ENCODE data around the gene COMMD9. TPM values are rescaled to one million over a fixed set of nuclear protein-coding genes. Genes with fewer than 3 reads are reported as not detected.

COMMD9 gene
- total and polyA plus RNA-seq, 4 donors = 22.9 to 50.8 (median 28.3) TPM

DNA sequence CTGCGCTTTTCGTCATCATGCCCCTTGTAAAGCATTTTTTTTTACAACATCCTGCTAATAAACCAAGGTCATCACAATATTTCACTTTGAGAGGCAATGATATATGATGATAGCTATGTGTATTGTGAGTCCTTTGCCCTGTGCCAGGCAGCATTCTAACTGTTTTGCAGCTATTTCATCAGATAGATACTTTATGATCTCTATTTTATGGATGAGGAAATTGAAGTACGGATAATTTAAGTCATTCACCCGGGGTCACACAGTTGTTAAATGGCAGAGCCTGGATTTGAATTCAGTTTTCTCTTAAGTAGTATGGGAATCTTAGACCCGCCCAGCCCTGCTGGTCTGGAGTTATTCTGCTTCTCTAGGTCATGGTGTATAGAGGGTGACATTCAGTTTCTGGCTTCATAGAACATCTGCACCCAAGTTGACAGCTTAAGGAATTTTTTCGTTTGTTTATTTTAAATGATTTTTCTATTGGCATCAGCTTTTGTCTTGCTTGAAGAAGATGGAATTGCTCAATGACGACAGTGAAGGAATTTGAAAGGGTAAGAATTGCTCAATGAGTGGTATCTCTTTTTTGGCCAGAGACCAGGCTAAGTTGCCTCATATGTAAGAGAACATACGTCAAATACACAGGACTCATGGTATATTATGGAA is 7.8 kb upstream of the COMMD9 start:
- TF ChIP-seq, protein P1, sequence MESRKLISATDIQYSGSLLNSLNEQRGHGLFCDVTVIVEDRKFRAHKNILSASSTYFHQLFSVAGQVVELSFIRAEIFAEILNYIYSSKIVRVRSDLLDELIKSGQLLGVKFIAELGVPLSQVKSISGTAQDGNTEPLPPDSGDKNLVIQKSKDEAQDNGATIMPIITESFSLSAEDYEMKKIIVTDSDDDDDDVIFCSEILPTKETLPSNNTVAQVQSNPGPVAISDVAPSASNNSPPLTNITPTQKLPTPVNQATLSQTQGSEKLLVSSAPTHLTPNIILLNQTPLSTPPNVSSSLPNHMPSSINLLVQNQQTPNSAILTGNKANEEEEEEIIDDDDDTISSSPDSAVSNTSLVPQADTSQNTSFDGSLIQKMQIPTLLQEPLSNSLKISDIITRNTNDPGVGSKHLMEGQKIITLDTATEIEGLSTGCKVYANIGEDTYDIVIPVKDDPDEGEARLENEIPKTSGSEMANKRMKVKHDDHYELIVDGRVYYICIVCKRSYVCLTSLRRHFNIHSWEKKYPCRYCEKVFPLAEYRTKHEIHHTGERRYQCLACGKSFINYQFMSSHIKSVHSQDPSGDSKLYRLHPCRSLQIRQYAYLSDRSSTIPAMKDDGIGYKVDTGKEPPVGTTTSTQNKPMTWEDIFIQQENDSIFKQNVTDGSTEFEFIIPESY (IDR thresholded peaks at IDR 0.05) = no peak
- TF ChIP-seq NR2F2 (IDR thresholded peaks at IDR 0.05) (no peak), TAF1 (conservative IDR thresholded peaks at IDR 0.05) (no peak), FOXA1 (IDR thresholded peaks at IDR 0.05) (no peak)
- H3K36me3 ChIP-seq (ENCODE audit: control insufficient read depth in 4 of 4, insufficient read depth in 3 of 4, low read depth in 1 of 4, low read length in 3 of 4) = no peaks in the 10 kb centered on the region
- peaks cover 0 to 4% (median 0%) of the 10 kb centered on the region in 4 donors for H3K4me1 ChIP-seq (ENCODE audit: control insufficient read depth in 4 of 4, insufficient read depth in 4 of 4, low read length in 3 of 4)
- no peak overlapping the region for H3K4me3 ChIP-seq (ENCODE audit: low read depth in 1 of 3, low read length in 3 of 3)
- no peaks in the 10 kb centered on the region for H3K27me3 ChIP-seq (ENCODE audit: control insufficient read depth in 4 of 4, insufficient read depth in 4 of 4, low read length in 3 of 4)
- no peak for DNase-seq (ENCODE audit: low spot score)
- H3K27ac ChIP-seq (ENCODE audit: low read depth in 1 of 2, low read length in 2 of 2) = no peak overlapping the region
- whole genome bisulfite sequencing = 72% methylated on average over 8 of the region's 8 CpGs
- no peaks in the 10 kb centered on the region for H3K9me3 ChIP-seq (ENCODE audit: control insufficient read depth in 4 of 4, low read length in 3 of 4)
- no peak overlapping the region for H3K9ac ChIP-seq (ENCODE audit: low read depth in 1 of 2, low read length in 2 of 2)

DNA sequence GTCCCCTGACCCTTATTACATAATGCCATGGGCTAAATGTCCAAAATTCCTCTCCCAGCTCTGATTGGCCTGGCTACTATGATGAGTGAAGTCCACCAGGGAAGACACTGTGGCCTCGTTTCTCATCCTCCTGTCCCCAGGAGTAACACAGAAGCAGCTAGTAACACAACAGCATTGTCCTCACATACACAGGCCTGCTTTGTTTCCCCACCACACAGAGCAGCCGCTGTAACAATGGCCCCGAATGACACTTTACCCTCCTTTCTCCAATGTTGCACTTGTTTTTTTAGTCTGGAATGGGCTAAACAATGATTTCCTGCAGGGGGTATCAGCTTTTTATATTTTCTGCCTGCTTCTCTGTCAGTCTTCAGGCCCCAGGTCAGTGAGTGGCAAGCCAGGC is 6.7 kb upstream of the COMMD9 start, which contains the start of gene PRR5L:
TSS of gene PRR5L (plus strand) at position 363 of the 400 bp plus-strand sequence. CDS start 104,834 bp downstream, outside the sequence.
- WGBS = 79% methylated on average over 3 of the region's 3 CpGs
- no peak for TF ChIP-seq JUND (IDR thresholded peaks at IDR 0.05)
- TF ChIP-seq, protein P2, sequence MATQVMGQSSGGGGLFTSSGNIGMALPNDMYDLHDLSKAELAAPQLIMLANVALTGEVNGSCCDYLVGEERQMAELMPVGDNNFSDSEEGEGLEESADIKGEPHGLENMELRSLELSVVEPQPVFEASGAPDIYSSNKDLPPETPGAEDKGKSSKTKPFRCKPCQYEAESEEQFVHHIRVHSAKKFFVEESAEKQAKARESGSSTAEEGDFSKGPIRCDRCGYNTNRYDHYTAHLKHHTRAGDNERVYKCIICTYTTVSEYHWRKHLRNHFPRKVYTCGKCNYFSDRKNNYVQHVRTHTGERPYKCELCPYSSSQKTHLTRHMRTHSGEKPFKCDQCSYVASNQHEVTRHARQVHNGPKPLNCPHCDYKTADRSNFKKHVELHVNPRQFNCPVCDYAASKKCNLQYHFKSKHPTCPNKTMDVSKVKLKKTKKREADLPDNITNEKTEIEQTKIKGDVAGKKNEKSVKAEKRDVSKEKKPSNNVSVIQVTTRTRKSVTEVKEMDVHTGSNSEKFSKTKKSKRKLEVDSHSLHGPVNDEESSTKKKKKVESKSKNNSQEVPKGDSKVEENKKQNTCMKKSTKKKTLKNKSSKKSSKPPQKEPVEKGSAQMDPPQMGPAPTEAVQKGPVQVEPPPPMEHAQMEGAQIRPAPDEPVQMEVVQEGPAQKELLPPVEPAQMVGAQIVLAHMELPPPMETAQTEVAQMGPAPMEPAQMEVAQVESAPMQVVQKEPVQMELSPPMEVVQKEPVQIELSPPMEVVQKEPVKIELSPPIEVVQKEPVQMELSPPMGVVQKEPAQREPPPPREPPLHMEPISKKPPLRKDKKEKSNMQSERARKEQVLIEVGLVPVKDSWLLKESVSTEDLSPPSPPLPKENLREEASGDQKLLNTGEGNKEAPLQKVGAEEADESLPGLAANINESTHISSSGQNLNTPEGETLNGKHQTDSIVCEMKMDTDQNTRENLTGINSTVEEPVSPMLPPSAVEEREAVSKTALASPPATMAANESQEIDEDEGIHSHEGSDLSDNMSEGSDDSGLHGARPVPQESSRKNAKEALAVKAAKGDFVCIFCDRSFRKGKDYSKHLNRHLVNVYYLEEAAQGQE (IDR thresholded peaks at IDR 0.05) = no peak
- no peak for TF ChIP-seq YY1 (IDR thresholded peaks at IDR 0.05)
- TF ChIP-seq EGR1 (IDR thresholded peaks at IDR 0.05; ENCODE audit: low read depth in 2 of 2) = no peak
- TF ChIP-seq, protein P3, sequence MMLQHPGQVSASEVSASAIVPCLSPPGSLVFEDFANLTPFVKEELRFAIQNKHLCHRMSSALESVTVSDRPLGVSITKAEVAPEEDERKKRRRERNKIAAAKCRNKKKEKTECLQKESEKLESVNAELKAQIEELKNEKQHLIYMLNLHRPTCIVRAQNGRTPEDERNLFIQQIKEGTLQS (IDR thresholded peaks at IDR 0.05) = no peak
- no peak for TF ChIP-seq HNF4A (conservative IDR thresholded peaks at IDR 0.05)
- TF ChIP-seq, protein P4, sequence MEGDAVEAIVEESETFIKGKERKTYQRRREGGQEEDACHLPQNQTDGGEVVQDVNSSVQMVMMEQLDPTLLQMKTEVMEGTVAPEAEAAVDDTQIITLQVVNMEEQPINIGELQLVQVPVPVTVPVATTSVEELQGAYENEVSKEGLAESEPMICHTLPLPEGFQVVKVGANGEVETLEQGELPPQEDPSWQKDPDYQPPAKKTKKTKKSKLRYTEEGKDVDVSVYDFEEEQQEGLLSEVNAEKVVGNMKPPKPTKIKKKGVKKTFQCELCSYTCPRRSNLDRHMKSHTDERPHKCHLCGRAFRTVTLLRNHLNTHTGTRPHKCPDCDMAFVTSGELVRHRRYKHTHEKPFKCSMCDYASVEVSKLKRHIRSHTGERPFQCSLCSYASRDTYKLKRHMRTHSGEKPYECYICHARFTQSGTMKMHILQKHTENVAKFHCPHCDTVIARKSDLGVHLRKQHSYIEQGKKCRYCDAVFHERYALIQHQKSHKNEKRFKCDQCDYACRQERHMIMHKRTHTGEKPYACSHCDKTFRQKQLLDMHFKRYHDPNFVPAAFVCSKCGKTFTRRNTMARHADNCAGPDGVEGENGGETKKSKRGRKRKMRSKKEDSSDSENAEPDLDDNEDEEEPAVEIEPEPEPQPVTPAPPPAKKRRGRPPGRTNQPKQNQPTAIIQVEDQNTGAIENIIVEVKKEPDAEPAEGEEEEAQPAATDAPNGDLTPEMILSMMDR (IDR thresholded peaks at IDR 0.05; ENCODE audit: low read depth, low read length, missing input control) = no peak
- no peak for TF ChIP-seq FOXA1 (IDR thresholded peaks at IDR 0.05)
- TF ChIP-seq SP1 (IDR thresholded peaks at IDR 0.05) = no peak
- TF ChIP-seq TAF1 (conservative IDR thresholded peaks at IDR 0.05) = no peak
- TF ChIP-seq HNF4G (IDR thresholded peaks at IDR 0.05) = no peak
- TF ChIP-seq, protein P1 (IDR thresholded peaks at IDR 0.05) = no peak
- Histone ChIP-seq H3K9me3 (ENCODE audit: control insufficient read depth in 4 of 4, low read length in 3 of 4) (no peaks in the 10 kb centered on the region), H3K36me3 (ENCODE audit: control insufficient read depth in 4 of 4, insufficient read depth in 3 of 4, low read depth in 1 of 4, low read length in 3 of 4) (no peaks in the 10 kb centered on the region), H3K4me1 (ENCODE audit: control insufficient read depth in 4 of 4, insufficient read depth in 4 of 4, low read length in 3 of 4) (peaks cover 0 to 4% (median 0%) of the 10 kb centered on the region in 4 donors), H3K4me3 (ENCODE audit: low read depth in 1 of 3, low read length in 3 of 3) (no peak within 1 kb of the TSS), H3K27me3 (ENCODE audit: control insufficient read depth in 4 of 4, insufficient read depth in 4 of 4, low read length in 3 of 4) (no peaks in the 10 kb centered on the region), H3K27ac (ENCODE audit: low read depth in 1 of 2, low read length in 2 of 2) (no peak within 1 kb of the TSS), H3K9ac (ENCODE audit: low read depth in 1 of 2, low read length in 2 of 2) (no peak within 1 kb of the TSS)
- DNase-seq (ENCODE audit: low spot score) = no peak
